ENCODE data around the gene LSM6.

The LSM6 gene

GRCh38 chr4:146190456-146190855 lies 14.9 kb downstream of the LSM6 start:
- no peak for DNase-seq (ENCODE audit: extremely low spot score)
- CTCF ChIA-PET: interaction anchor here (3.2 kb wide), 1 partner anchor 12 kb away, joined by 16 read pairs; no protein-coding TSS in a partner anchor
- no peak for TF ChIP-seq CTCF (IDR thresholded peaks at IDR 0.05; ENCODE audit: control extremely low read depth, extremely low read depth, low read depth, missing control alignments)
- POLR2A ChIA-PET: no interaction called here

- no peak for TF ChIP-seq CTCF (IDR thresholded peaks at IDR 0.05; ENCODE audit: control extremely low read depth, extremely low read depth, low read depth, missing control alignments)
- ChIA-PET CTCF (interaction anchor here (3.2 kb wide), 1 partner anchor 10 kb away, joined by 16 read pairs; no protein-coding TSS in a partner anchor), POLR2A (no interaction called here)
Measured at GRCh38 chr4:146191766-146192458, 16.4 kb downstream of the LSM6 start.

GRCh38 chr4:146193628-146194027 lies 18.1 kb downstream of the LSM6 start:
- no peak for TF ChIP-seq CTCF (IDR thresholded peaks at IDR 0.05; ENCODE audit: control extremely low read depth, extremely low read depth, low read depth, missing control alignments)
- ChIA-PET CTCF (interaction anchor here (1.0 to 2.0 kb wide), 2 partner anchors 11 to 13 kb away, joined by 4 read pairs; no protein-coding TSS in a partner anchor), POLR2A (no interaction called here)
- DNase-seq (ENCODE audit: extremely low spot score): no peak

More at GRCh38 chr4:146191766-146192458, 16.4 kb downstream of the LSM6 start:
- DNase-seq (ENCODE audit: extremely low spot score): no peak

- no peak for TF ChIP-seq CTCF (IDR thresholded peaks at IDR 0.05; ENCODE audit: control extremely low read depth, extremely low read depth, low read depth, missing control alignments)
- ChIA-PET CTCF (interaction anchor here (1.0 to 2.0 kb wide), 2 partner anchors 10 to 14 kb away, joined by 4 read pairs; no protein-coding TSS in a partner anchor), POLR2A (no interaction called here)
- DNase-seq (ENCODE audit: extremely low spot score): no peak
Measured at GRCh38 chr4:146194212-146194611, 18.7 kb downstream of the LSM6 start.

GRCh38 chr4:146202665-146203064 lies 27.1 kb downstream of the LSM6 start:
- CTCF ChIA-PET: interaction anchor here (0.7 to 3.2 kb wide), 6 partner anchors 11 to 108 kb away, joined by 3 to 16 read pairs (median 4); partner anchors contain the start of gene REELD1
- DNase-seq (ENCODE audit: extremely low spot score): no peak
- POLR2A ChIA-PET: no interaction called here
- TF ChIP-seq CTCF (IDR thresholded peaks at IDR 0.05; ENCODE audit: control extremely low read depth, extremely low read depth, low read depth, missing control alignments): no peak

- ChIA-PET CTCF (interaction anchor here (1.5 kb wide), 1 partner anchor 9 kb away, joined by 3 read pairs; no protein-coding TSS in a partner anchor), POLR2A (no interaction called here)
- no peak for DNase-seq (ENCODE audit: extremely low spot score)
- no peak for TF ChIP-seq CTCF (IDR thresholded peaks at IDR 0.05; ENCODE audit: control extremely low read depth, extremely low read depth, low read depth, missing control alignments)
Measured at GRCh38 chr4:146207410-146207809, 31.9 kb downstream of the LSM6 start.
